ENCODE data around the gene KCNJ12.
"Not testable (repeated sequence)": the region's sequence is repeated elsewhere in the genome, so short reads cannot be mapped to it uniquely, and the experiment has no call there.

KCNJ12 gene

DNA sequence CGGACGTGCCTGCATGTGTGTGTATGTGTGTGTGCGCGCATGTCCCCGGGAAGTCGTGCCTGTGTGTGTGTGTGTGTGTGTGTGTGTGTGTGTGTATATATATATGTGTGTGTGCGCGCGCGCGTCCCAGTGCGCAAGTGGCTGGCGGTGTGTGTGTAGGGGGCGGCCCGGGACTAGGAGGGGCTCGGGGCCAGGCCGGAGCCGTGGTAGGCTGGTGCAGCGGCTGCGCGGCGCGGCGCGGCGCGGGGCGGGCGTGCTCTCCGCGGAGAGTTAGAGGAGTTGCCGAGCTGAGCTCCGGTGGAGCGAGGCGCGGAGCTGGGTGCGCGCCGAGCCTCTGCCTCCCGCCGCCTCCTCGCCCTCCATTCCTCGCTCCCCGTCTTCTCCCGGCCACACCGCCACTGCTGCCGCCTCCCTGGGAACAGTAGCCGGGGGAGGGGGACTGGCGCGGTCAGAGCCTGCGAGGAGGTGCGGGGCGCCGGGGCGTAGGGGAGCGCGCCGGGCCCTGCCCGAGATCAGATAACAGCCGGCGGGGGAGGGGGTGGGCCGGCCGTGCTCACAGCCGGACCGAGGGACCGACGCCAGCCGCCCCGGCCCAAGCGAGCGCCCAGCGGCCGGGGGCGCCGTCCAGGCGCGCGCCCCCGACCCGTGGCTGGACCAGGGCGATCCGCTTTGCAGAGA is at the start of gene KCNJ12:
TSS of gene KCNJ12 (plus strand) at position 277 of the 678 bp plus-strand sequence. CDS start 38,986 bp downstream, outside the sequence.
- no peak for DNase-seq

DNA sequence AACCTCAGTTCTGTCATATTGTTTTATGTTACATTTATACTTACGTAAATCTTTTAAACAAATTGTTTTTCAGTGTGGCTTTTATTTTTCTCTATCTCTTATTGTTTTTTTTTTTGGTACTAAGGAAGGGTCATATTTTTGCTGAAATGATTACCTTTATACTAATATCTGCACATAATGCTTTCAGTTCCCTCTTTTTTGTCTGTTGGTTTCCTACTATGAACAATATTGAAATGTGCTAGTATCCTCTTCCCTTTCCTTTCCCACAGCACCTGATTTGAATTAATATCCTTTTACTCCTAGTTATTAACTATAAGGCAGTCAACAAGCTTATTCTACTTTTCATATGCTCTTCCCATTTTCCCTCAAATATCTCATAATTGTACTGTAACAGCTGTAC is 48.2 kb upstream of the KCNJ12 start:
- not testable (repeated sequence) for DNase-seq

DNA sequence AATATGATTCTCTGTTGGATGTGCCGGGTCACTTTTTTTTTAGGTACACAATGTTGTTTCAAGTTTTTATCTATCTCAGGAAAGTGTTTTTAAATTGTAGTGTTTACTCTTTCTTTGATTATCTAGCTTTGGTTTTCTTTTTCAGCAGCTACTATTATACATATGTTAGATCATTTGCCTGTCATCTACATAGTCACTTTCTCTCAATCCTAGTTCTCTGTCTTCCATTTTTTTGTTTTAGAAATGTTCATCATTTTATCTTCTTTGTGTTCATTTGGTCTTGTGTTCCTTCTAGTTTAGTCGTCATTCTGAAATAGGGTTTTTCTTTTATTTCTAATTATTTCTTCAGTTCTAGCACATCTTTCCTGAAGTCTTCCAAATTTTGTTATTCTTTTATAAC is 47.4 kb upstream of the KCNJ12 start:
- DNase-seq = not testable (repeated sequence)

DNA sequence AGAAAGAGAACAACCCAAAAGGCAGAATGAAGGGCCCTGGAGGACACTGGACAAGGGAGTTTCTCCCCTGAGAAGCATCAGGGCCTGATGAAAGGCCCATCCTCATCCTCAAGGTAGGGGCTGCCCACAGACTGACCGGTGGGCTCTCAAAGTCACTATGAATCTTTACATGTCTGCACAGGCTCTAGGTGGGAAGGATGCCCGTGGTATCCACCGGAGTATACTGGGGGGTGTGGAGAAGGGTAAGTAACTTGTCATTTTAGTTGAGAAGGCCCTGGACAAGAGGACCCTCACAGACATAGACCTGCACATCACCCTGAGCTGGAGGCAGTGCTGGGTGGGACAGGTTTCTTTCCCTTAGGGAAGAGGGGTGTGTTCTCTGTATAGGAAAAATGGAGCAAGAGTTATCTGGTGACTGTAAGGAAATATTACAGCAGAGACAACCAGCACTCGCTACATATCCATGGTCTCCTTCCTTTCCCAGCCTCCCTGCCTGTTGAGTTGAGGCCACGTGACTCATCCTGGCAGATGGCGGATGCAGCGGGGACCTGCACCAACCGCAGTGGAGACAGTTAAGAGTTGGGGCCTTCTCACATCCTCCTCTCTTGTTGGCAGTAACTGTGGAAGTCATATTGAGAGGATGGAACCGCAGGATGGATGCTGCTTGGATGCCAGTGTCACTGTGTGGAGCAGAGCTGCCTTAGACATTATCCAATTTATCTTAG is 45.6 kb upstream of the KCNJ12 start:
- DNase-seq = no peak

DNA sequence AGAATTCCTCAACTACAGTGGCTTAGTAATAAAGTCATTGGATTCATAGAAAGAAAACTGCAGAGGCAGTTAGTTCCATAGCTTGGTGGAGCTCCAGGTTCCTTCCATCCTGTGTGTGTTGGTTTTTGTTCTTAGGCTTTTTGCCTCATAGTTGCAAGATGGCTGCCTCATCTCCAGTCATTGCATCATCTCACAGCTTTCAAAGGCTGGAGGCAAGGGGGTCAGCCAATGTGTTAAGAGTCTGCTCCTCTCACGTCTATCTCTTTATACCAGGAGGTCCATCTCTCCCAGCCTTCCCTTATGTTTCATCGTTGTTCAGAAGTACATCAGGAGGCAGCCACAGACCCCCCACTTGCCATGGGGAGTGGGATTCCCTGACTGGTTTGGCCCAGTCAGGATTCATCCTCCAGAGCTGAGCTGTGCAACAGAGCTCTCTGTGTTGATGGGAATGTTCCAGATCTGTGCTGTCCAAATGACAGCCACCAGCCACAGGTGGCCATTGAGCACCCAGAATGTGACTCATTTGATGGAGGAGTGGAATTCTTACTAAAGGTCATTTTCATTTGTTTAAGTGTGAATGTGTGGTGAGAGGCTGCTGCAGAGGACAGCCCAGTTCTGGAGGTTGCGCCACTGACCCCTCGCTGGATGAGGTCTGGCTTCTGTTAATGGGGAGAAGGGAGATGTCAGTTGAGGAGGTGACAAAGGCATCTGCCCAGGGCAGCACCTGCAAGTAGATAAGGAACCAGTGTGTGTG is 39.4 kb upstream of the KCNJ12 start:
- DNase-seq = not testable (repeated sequence)

DNA sequence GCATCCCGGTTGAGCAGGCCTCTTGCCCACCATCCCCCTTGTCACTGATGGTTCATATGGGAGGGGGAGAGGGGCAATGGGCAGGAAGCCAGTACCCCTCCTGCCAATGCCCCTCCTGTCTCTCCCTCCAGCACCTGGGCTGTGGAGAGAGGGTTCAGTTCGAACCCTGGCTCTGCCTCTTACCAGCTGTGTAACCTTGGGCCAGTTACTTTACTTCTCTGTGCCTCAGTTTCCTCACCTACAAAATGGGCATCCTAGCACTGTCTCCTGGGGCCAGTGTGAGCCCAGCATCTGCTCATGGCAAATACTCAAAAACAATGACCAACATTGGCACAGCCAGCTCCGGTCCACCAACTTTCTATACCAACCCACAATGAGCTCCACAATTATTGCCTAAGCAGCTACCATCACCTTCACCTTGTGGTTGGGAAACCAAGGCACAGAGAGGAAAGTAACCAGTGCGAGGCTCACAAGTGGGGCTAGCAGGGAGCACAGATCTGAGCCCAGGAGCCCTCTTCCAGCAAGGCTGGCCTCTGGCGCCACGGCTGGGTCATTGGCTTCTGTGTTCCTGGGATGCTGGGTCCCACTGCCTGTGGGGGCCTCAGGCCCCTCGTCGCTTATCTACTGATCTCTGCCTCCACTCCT is 38.1 kb upstream of the KCNJ12 start:
- not testable (repeated sequence) for DNase-seq

DNA sequence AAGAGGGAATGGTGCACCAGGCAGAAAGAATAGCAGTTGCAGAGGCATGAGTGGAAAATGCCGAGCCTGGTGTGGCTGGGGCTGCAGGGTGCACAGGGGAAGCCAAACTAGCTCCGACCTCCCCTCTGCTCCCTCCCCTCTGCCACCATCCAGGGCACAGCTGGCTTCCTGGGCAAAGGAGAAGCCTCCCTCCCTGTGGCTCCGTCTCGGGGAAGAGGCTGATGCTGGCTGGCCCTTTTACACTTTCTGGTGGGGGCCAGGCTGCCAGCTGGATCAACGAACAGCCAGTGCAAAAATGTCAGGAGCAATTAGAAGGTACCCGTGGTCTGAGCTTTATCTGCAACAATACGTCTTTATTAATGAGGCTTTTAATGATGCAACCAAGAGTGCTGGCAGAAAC is 37.1 kb upstream of the KCNJ12 start:
- no peak for DNase-seq

DNA sequence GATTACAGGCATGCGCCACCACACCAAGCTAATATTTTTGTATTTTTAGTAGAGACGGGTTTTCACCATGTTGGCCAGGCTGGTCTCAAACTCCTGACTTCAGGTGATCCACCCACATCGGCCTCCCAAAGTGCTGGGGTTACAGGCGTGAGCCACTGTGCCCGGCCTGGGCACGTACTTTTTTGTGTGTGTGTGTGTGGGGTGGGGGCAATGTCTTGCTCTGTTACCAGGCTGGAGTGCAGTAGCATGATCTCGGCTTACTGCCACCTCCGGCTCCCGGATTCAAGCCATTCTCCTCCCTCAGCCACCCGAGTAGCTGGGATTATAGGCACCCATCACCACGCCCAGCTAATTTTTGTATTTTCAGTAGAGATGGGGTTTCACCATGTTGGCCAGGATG is 36.6 kb upstream of the KCNJ12 start:
- DNase-seq = not testable (repeated sequence)

DNA sequence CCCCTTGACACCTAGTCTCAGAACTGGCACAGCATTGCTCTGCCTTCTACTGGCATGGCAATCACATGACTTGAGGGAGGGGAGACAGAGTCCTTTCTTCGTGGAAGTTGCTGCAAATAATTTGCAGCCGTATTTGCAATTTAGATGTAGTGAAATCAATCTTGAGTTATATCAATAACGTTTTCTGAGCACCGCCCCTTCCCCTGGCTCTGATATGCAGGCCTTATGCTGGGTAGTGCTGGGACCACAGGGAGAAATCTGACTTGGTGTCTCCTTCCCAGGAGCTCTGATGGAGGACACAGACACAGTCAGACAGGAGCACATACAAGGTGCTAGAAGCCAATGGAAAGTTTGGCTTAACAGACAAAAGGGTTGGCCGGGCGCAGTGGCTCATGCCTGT is 35.8 kb upstream of the KCNJ12 start:
- not testable (repeated sequence) for DNase-seq

DNA sequence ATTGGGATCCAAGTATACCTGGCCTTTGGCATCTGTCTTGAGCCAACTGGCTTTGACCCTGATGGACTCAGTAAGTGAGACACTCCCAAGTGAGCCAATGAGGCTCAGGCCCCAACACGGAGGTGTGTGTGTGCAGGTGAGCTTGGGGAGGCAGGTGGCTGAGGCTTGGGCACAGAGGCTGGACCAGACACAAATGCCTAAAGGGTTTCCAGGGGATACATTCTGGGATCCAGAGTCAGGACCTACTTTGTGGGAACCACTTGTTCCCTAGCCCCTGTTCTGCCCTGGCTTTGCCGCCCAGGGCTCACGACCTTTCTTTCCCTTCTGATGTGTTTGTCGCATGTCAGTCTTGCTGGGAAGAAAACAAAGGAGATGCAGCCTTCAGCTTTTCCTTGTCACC is 34.9 kb upstream of the KCNJ12 start:
- not testable (repeated sequence) for DNase-seq

DNA sequence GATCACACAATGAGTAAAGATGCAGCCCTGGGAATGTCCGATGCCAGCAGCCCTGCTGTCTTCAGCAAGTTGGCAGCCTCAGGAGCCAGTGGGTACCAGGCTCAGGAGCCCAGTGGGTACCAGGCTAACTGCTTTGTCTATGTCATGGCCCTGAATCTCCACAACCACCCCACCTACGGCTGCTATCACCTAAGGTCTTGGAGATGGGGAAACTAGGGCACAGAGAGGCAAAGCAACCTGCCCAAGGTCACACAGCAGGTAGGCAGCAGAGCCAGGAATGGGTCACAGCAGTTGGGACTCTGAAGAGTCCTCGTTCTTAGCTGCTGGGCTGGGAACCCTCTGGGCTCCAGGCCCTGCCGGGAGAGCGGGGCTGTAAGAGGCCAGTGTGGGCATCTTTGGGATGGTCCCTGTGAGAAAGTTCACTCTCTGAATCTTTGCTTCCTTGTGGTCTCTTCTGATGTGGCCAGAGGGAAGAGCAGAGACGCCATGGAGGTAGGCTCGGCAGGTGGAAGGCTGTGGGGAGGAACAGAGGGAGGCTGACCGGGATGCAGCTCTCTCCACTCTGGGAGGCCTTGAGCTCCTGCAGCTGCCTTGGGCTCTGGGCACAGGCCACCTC is 34.1 kb upstream of the KCNJ12 start:
- not testable (repeated sequence) for DNase-seq

DNA sequence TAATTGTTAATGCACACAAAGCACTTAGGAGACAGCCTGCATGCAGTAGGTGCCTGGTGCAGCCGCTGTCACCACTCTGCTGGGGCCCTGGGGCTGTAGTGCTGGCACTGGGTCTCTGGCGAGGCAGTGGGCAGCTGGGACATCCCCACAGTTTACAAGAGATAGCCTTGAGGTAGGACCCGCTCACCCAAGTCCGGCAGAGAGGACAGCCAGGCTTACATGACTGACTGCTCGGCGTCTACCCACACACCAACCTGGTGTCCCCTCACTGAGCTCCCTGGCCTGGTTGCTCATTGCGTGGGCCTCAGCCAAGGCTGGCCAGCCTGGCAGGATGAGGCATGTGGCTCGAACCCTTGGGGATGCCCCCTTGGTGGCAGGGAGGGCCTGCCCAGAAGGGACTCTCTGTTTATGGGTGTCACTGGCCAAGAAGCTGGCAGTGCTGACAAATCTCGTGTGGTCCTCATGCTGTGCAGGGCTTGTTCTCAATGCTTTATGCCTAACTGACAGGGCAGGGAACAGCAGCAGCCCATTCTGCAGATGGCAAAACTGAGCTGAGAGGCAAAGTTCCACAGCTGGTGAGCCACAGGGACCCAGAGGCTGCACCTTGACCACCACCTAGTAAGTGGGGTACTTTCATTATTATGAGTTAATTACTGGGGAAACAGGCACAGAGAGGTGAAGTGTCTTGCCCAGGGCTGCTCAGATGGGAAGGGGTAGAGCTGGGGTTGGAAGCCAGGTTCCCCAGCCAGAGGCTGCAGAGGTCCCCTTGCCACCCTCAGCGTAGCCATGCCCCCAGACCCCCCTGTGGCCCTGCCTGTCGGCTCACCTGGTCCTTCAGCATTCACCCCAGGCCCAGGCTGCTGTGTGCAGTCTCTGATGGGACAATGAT is 32.9 kb upstream of the KCNJ12 start:
- not testable (repeated sequence) for DNase-seq

DNA sequence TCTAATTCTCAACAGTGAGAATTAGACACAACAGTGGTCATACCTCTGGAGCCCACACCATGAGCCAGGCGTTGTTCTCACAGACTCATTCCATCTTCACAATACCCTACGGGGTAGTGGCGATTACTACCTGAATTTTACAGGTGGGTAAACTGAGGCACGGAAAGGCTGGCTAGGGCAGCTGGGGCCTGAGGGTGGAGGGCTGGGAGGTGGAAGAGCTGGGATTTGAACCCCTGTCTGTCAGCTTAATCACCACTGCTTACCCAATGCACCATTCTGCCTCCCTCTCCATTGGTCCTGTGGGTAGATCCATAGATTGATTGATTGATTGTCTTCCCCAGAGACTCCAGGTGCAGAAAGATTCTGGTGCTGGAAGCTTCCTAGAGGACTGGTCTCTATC is 31.4 kb upstream of the KCNJ12 start:
- not testable (repeated sequence) for DNase-seq

DNA sequence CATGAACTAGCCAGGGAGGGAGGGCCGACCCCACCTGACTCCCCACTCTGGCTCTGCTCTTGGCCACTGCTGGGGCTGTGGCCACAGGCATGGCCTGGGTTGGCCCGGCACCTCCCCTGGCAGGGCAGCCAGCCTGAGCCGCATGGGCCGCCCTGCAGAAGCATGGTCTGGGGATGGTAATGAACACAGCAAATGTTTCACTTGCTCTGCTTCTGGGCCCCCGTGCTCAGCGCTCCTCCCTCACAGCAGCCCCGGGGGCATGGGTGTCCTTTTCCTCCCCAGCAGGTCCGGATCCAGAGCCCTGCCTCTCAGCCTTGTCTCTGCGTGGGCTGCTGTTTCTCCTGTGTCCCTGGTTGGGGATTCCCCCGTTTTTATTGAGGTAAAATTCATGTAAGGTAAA is 30.9 kb upstream of the KCNJ12 start:
- no peak for DNase-seq

DNA sequence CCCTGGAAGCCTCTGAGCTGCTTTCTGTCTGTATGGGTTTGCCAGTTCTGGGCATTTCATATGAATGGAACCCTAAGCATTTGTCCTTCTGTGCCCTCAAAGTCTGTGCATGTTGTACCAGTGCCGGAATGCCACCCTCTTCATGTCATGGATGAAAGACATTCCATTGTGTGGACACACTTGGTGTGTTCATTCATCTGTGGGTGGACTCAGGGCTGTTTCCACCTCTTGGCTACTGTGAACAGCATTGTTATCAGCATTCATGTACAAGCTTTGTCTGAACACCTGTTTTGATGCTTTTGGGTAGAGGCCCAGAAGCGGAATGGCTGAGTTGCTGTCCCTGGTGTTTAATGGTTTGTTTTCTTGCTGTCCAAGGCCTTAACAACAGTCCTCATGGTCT is 30.1 kb upstream of the KCNJ12 start:
- not testable (repeated sequence) for DNase-seq

DNA sequence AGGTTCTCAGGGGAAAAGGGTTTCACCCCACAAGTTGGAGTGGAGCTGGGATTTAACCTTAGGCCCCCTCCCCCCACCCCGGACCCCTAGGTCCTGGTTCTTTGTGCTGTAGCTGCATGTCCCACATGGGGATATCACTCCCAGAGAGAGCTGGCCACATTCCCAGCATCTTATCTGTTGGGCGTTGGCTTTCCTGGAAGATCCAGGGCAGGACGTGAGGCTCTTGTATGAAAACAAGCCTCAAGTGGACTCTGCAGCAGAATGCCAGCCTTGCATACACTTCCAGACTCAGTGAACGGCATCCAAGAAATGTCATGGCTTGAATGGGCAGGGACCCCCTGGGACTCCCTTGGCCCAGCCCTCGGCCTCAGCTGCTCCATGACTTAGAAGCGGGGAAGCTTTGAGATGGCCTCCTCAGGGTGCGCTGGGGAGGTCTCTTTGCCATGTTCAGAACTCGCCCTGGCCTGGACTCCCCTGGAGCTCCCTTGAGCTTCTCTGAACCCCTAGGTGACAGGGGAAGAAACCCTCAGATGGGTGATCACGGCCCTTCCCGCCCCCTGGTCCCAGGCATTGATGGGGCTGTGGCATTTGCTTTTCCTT is 29.4 kb upstream of the KCNJ12 start:
- not testable (repeated sequence) for DNase-seq

DNA sequence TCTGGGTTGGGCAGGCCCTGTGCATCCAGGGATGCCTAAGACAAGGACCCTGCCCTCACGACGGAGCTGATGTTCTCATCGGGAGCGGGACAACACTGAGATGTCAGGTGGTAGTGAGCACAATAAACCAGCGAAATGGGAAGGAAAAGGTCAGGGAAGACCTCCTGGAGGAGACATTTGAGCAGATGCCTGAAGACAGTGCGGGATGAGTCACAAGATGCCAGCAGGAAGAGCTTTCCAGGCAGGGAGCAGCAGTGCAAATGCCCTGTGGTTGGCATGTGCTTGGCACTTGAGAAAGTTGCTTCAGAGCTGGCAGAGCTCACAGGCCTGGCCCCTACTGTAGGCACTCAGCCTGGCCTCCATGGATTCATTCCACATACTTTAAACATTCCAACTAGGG is 28.5 kb upstream of the KCNJ12 start:
- not testable (repeated sequence) for DNase-seq

DNA sequence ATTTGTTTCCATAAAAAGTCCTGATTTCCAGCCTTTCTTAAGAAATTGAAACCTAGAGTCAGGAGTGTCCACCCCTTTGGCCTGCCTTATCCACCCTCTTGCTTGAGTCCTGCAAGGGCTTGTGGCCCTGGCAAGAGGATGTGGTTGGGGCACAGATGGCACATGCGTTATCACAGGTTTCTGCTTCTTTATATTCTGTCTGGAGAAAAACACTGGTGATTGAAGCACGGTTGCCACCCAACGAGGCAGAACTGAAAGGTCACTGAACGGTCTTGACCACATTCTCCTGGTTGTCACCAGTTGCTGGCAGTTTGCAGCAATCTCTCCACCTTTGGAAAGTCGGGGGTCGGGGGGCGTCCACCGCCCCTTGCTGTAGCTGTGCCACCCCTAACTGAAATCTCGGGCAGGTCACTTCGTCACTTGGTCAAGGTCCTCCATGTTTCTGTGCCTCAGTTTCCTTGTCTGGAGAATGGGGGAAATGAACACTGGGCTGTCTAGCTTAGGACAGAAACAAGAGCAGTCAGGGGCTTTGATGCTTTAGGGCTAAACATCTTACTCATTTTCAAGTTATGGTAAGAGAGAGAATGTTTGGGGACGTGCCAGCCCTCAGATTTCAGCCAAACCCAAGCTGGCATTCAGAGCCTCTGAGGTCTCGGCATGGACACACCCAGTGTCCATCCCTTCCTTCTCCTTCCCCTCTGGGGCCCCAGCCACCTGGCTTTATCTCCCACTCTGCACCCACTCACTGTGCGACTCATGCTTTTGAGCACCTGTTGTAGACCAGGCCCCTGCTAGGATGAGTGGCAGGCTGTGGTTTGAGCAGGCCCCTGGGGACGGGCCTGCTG is 27.9 kb upstream of the KCNJ12 start:
- DNase-seq = not testable (repeated sequence)

DNA sequence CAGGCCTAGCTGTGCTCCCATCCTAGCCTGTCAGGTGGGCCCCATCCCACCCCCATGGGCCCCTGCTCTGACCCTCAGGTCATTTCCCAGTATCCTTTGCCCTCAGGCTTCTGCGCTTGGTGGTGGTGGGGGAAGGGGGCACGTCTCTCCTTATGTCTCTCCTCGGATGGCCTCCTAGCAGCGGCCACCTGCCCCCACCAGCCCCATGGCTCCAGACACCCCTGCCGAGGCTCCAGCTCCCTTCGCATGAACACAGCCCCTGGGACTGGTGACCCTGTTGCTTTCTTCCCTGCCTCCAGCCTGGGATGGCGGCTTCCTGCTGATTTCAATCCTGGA is 27.3 kb upstream of the KCNJ12 start:
- not testable (repeated sequence) for DNase-seq

DNA sequence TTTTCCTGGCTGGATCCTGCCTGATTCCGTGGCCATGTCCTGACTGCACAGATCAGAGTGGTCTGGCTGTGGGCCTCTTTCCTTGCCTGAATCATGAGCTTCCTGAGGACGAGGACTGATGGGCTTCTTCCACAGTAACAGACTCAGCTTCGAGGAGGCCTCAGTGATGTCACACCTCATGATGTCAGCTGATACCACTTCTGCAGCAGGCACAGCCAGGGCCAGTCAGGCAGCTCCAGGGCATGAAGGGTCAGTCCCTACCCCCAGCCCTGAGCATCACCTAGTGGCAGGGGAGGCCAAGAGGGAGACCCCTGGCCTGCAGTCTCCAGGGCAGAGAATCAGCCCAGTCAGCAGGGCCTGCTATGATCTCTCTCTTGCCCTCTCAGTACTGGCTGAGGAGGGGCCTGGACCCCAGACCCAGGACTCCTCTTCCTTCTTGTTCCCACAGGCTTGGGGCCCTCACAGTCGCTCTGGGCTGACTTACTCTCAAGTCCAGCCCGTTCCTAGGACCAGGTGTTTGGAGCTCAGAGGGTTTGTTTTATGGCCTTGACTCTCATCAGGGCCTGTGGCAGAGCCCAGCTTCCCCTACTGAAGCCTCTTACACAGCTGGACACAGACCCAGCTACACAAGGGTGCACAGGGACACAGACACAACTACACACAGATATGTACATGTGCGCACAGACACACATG is 26.7 kb upstream of the KCNJ12 start:
- DNase-seq = not testable (repeated sequence)

Measured in activated CD4-positive, CD25-positive, alpha-beta regulatory T cell treated with anti-CD3 and anti-CD28 coated beads, Interleukin-2, amount 50 U/mL, for 72 hours (primary cell).